ENCODE data around the gene METTL24. TPM values are rescaled to one million over a fixed set of nuclear protein-coding genes. Genes with fewer than 3 reads are reported as not detected.
A peak's percentile ranks its signal among the peaks of the same experiment; 100 is the strongest.
"Not testable (repeated sequence)": the region's sequence is repeated elsewhere in the genome, so short reads cannot be mapped to it uniquely, and the experiment has no call there.

METTL24 gene
- total RNA-seq, 1 donor from 2014 or later: 5.5 TPM

DNA sequence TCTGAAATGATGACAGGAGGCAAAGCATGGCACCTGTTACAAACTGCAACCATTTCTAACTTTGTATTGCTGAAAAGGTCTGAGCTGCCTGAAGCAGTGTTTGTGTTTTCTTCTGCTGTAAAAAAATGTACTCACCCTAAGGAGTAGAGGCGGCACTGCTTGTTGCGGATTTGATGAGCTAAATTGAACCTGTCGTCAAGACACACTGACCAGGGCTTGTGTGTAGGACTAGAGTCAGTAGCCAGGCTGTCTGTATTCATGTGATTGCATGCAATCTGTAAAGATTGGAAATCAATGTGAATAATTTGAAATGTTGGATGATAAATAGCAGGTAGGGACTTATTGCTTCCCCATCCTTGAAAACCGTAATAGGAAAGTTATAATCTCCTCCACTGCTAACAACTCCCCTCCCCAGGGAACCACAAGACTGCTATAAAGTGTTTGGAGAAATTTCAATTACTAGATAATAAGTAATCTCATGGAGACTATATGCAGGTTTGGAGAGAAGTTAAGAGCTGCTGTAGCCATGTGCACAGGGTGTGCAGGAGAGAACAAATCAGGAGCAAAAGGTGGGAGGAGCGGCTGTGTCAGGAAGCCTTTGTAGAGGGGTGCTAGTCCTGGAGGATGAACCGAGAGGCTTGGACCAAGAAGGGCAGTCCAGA, 42.8 kb downstream of the METTL24 start:
- DNase-seq (ENCODE audit: low spot score): no peak

DNA sequence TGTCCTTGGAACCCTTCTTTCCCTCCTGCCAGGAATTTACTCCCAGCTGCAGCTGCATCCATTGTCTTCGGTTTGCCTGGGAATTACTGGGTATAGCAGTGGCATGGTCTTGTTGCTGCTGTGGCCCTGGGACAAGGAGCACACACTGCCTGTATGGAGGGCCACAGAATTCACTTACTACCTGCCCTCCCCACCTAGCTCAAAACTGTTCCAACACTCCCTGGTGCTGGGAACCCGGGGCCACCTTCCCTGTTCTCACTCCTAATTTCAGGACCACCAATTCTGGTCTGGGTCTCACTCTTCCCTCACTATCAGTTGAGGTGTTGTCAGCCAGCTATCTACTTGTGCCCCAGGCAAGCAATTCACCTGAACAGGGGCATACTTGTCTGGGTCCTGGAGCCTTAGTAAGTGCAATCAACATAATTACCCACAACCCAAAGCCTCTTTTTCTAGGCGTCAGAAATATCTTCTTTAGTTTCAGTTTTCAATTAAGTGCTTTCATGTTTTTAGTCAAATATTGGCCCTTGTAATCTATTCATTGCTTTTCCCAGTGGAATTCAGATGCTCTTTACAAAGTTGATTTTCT, 47.2 kb downstream of the METTL24 start:
- DNase-seq (ENCODE audit: low spot score): no peak

DNA sequence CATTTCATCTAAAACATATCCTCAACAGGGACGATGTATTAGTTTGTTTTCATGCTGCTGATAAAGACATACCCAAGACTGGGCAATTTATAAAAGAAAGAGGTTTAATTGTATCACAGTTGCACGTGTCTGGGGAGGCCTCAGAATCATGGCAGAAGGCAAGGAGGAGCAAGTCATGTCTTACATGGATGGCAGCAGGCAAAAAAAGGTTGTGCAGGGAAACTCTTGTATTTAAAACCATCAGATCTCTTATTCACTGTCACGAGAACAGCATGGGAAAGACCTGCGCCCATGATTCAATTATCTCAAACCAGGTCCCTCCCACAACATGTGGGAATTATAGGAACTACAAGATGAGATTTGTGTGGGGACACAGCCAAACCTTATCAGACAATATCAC, 48.7 kb downstream of the METTL24 start:
- DNase-seq (ENCODE audit: low spot score): not testable (repeated sequence)

DNA sequence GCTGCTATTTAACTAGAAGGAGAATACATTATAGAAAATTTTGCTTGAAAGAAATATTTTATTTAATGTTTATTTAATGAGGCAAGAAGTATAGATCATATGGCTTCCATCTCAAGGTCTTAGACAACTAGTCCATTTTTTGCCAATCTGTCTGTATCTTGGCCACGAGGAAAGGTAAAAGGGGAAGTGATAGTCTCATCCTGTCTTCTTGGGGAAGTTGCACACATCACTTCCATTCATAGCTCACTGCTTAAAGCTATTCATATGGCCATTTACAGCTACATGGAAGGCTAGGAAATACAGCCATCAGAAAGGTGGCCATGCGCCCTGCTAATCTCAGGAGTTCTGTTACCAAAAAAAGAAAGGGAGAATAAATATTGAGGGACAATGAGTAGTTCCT, 50.8 kb downstream of the METTL24 start:
- no peak for DNase-seq (ENCODE audit: low spot score)

DNA sequence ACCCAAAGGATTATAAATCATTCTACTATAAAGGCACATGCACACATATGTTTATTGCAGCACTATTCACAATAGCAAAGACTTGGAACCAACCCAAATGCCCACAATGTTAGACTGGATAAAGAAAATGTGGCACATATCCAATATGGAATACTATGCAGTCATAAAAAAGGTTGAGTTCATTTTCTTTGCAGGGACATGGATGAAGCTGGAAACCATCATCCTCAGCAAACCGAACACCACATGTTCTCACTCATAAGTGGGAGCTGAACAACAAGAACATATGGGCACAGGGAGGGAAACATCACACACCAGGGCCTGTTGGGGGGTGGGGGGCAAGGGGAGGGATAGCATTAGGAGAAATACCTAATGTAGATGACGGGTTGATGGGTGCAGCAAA, 52.3 kb downstream of the METTL24 start:
- DNase-seq (ENCODE audit: low spot score): not testable (repeated sequence)

DNA sequence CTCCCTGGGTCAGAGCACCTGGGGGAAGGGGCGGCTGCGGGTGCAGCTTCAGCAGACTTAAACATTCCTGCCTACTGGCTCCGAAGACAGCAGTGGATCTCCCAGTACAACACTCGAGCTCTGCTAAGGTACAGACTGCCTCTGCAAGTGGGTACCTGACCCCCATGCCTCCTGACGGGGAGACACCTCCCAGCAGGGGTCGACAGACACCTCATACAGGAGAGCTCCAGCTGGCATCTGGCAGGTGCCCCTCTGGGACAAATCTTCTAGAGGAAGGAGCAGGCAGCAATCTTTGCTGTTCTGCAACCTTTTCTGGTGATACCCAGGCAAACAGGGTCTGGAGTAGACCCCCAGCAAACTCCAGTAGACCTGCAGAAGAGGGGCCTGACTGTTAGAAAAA, 54.5 kb downstream of the METTL24 start:
- not testable (repeated sequence) for DNase-seq (ENCODE audit: low spot score)

DNA sequence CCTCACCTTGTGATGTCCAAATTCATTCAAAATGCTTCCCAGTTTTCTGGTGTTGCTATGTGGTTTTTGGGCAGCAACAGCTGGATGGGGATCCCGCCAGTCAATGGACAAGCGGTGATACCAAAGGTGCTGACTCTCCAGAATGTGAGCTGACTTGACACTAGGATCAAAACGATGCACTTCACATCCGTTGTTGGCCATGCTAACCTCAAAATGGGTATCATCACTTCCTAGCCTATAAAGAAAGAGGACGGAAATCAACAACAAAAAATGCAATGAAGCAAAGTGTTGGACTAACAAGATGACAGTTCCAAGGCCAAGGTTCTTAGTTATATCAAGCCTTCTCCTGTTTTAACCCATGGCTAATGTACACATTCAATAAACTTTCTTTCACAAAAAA, 59.2 kb downstream of the METTL24 start:
- DNase-seq (ENCODE audit: low spot score): no peak

DNA sequence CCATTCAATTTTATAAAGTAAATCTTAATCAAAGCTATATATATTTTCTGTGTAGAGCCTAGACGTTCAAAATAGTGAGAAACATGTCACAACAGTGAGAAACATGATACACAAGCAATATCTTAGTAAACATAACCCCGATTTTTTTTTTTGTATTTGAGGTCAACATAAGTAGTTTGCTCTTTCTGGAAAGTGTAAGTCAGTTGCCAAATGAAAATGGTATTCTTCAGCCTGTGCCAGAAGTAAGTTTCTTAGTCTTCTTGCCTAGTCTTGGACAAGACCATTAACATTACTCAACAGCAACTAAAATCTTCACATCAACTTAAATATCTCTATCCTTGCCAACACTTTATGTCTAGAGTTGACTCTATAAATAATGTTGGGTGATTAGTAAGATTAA, 59.7 kb downstream of the METTL24 start:
- no peak for DNase-seq (ENCODE audit: low spot score)

DNA sequence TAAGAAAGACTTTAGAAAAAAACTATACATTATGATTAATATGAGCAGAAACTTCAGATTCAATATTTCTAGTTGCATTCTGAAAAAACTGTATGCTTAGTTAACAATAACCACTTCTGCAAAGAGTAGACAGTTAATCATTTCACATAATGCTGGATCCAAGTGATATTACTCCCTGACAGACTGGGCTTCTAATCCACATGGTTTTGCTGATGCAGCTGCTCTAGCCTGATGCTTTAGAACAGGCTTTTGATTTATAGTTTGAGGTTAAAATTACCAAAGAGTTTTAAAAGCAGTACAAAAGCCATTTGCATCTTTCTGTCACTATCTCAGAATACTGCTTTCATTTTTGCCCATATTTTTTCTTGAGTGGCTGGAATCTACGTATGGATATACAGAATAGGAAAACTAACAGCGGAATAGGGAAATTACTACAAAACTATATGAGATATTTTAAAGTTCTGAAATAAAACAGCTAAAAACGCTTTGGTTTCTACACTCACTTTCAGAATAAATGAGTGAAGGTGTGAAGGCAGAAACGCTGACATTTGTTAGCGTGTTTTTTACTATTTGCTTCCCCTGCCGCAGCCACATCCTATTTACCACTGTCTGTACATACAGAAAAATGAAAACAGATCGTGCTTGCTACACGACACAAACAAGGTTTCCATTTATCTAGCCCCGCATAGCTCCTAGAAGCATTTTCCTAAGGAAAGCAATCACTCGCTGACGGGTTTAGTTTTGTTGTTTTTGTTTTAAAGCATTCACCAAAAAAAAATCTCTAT, 61.7 kb downstream of the METTL24 start:
- peak; percentile 89 for DNase-seq (ENCODE audit: low spot score)

DNA sequence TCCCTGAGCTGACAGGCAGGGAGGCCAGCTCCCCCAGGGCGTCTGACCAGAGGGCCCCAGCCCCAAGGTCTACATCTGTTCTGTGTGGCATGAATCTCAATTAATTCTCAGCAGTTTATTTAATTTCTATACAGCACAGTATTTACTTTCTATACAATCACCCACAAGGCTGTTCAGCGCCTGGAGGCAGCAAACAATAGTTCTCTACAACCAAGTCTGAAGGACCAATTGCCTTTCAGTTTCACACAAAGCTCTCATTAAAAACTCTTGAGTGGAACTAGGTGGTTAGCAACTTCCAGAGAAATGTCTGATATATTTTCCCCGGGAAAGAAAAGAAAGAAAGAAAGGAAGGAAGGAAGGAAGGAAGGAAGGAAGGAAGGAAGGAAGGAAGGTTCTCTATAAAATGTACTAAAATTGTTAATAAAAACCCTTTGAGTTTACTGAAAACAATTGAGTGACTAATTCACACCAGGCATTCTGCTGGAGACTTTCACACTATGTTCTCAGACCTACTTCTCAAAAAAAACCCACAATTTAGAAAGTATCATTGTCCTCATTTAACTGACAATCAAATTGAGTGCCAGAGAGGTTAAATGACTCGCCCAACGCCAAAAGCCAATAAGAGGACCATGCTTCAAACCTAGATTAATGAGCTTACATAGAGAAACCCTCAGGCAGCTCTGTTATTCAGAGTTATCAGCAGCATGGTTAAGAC, 62.5 kb downstream of the METTL24 start:
- DNase-seq (ENCODE audit: low spot score): no peak

DNA sequence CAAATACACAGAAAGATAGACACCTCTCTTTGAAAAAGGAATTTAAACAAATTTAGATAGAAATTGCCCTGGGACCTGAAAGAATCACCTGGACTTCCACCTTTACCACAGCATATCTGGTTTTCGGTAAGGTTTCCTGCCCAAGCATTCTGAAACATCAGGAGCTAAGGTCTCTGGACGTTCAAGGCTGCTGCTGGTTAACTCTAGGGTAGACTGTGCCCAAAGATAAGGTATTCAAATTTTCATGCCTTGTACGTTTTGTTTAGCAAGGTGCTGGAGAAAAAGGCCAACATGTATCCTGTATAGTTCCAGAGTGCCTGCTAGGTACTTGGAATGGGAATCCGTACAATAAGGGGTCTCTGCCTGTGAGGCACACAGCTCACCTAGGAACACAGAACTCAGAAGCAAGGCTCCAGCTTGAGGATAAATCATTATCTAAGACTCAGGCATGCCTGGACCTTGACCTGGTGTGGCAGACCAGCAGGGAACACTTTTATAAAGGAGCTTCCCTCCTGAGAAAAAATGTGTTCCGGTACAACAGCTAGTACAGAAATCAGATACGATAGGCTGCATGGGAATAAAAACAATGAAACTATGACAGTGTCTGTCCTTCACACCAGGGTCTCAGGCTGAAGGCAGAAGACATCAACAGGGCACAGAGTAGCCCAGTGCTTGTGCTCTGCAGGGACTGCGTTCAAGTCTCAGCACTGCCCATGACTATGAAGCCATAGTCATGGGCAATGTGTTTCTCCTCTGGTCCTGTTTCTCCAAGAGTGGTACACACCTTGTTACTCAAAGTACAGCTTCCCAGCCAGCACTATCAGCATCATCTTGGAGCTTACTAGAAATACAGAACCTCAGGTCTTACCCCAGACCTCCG, 70.4 kb downstream of the METTL24 start:
- DNase-seq (ENCODE audit: low spot score): no peak

DNA sequence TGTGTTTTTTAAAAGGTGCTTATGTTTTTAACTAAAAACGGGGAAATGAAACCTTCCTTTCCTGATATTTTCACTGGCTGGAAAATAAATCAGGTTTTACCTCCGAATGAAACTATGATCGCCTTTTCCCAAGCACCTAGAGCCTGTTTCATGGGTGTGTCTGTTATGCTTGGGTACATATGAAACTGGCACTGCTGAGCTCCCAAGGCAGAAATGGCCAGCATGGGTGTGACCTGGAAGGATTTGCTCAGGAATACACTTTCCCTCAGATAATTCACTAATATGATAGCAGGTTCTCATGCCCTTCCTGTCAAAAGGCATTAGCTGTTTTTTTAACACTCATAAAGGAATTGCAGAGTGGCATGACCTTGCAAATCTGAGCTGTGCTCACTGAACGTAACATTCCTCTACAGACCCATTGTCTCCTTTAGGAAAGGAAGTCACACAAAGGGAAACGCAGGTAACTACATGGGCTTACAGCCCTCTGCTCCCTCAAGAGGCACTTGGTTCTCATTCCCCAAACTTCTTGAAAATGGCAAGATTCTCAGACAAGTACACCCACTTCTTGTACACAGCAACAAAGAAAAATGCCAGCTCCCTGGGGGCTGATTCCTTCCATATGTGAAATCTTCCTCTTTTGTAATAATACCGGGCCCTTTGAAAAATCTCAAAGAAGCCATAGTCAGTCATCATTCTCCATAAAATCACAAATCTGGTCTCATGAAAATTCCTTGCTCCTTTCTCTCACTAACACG, 72.7 kb downstream of the METTL24 start:
- no peak for DNase-seq (ENCODE audit: low spot score)

DNA sequence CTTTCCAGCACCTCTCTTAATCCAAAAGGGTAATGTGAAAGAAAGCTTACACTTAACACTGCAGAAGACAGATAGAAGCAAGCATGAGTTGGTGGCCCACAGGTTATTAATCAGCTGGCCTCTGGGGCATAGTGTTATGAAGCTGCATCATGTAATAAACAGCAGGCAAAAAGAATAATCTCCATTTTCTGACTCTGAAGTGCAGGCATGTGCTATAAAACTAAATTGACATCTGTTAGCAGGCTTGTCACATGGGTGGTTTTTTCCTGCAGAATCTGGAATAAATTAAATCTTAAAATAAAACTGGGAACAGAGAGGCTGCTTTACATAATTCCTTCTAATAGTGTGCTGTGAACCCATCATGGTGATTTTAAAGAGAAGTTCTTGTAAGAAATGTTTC, 73.3 kb downstream of the METTL24 start:
- DNase-seq (ENCODE audit: low spot score): no peak

DNA sequence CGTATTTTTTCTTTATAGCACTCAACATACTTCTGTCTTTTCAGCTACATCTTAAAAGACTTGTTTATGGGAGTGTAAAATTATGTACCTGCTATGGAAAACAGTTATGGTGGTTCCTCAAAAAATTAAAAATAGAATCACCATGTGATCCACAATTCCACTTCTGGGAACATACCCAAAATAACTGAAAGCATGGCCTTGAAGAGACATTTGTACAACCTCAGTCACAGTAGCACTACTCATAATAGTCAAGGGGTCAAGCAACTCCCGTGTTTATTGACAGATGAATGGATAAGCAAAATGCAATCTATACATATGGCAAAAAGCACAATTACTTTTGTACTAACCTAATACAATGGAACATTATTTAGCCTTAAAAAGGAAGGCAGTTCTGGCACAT, 74.5 kb downstream of the METTL24 start:
- no peak for DNase-seq (ENCODE audit: low spot score)

DNA sequence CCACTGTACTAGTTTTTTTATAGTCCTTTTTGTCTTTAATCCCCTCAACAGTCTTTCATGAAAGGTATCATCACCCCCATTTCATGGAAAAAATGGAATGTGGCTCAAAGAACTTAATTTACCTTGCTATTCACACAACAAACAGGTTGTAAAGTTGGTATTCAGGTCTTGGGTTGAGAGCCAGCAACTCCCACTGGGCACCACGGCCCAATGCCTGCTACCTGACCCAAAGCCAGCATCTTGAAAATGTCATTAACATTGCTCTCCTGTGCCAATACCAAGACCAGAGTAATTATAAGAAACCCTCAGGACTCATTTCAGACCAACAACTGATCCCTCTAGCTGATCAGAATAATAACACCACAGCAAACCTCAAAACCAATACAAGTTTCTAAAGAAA, 75.7 kb downstream of the METTL24 start:
- DNase-seq (ENCODE audit: low spot score): no peak

DNA sequence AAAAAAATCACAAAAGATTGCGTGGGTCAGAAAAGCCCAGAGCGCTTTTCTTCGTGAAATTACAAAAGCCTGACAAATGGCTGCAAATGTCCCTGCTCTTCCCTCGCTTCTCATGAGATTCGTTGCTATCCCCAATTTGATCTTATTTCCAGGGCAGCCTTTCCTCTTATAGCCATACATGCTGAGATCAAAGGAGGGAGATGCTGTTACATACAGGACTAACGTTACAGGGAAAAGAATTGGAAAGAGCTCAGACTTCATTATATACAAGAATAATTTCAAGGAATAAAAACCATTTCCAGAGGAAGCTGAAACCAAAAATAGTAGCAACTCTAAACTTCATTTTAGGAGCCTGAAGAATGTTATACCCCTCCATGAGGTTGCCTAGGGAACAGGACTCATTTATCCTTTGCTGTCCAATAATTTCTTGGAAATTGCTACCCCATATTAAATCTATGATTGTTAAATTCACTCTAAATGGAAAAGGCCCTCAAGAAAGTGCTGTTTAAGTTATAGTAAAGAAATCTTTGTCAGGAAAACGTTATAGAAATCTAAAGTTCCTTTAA, 81.0 kb downstream of the METTL24 start:
- DNase-seq (ENCODE audit: low spot score): no peak

DNA sequence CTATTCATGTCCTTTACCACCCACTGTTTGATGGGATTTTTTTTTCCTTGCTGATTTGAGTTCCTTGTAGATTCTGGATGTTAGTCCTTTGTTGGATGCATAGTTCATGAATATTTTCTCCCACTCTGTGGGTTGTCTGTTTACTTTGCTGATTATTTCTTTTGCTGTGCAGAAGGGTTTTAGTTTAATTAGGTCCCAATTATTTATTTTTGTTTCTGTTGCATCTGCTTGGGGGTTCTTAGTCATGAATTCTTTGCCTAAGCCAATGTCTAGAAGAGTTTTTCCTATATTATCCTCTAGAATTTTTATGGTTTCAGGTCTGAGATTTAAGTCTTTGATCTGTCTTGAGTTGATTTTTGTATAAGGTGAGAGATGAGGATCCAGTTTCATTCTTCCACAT, 85.4 kb downstream of the METTL24 start:
- DNase-seq (ENCODE audit: low spot score): not testable (repeated sequence)

DNA sequence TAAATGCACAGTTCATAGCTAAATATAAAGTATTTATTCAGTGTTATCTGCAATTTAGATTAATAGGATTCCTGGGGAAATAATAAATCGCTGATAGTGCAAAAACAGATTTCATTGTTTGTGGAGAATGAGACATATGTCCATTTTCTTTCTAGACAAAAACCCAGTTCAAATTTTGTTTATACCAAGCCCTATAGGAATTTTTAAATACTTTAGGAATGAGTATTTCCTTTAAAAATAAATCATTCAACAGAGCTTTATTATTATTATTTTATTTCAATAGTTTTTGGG, 86.5 kb downstream of the METTL24 start:
- DNase-seq (ENCODE audit: low spot score): no peak

DNA sequence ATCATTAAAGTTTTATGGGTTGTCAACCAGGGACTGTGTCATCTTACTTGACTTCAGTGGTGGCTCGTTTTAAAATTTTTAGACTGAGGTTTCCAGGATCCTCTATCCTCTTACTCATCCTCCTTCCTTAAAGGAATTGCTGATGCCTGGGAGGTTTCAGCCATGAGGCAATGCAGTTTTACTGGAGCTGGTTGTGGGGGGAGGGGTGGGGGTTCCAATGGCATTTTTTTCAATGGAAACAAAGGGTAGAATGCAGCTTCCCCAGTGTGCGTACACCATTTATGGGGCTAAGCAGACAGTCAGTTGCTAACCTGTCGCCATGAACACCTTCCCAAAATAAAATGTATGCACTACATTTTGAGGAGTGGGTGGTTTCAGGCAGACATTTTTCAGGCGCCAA, 88.0 kb downstream of the METTL24 start:
- DNase-seq (ENCODE audit: low spot score): peak; percentile 61

DNA sequence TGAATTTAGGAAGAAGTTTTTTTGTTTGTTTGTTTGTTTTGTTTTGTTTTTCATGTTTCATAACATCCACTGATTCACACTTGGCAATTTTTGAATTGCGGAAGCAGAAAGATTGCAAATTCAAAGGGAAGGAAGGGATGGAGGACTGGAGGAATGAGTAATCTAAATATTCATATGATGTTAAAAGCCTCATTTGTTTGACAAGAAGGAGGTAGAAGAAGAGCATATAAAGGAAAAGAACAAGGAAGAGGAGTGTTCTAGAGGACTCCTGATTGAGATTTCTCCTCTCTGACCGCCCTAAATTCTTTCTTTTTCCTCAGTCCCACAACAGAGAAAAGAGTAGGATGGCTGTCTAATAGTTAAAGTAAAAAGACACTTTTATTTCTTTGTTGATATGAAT, 88.5 kb downstream of the METTL24 start:
- DNase-seq (ENCODE audit: low spot score): no peak
